OCI-LY1 (cell line): ENCODE data around the gene OR2A2.

Experiments
- H2AFZ ChIP-seq: fragments of 200-600 bp; sonication (generic), shearing (Covaris generic); 2 replicates; pipeline ENCODE4 v1.6.0; 2014; ENCODE audit warnings: antibody characterized with exemption, mild to moderate bottlenecking, low read length
- H3F3A ChIP-seq: fragments of 200-600 bp; sonication (generic), shearing (Covaris generic); 2 replicates; pipeline ENCODE4 v1.6.0; 2014; ENCODE audit warnings: mild to moderate bottlenecking, antibody characterized with exemption, low read length, moderate library complexity; ENCODE audit not compliant: insufficient read depth
- H3K27ac ChIP-seq: fragments of 200-600 bp; sonication (generic); 2 replicates; pipeline ENCODE4 v1.5.1; 2014; ENCODE audit warnings: low read length, mixed run types, mild to moderate bottlenecking, low read depth; ENCODE audit not compliant: poor library complexity, severe bottlenecking
- H3K27me3 ChIP-seq: fragments of 200-600 bp; sonication (generic); 2 replicates; pipeline ENCODE4 v1.6.0; 2014; ENCODE audit warnings: antibody characterized with exemption, mild to moderate bottlenecking, low read length, moderate library complexity; ENCODE audit not compliant: insufficient read depth
- H3K36me3 ChIP-seq: fragments of 200-600 bp; sonication (generic); 2 replicates; pipeline ENCODE4 v1.6.1; 2014; ENCODE audit warnings: mild to moderate bottlenecking, antibody characterized with exemption, low read length, moderate library complexity, mixed read lengths; ENCODE audit not compliant: insufficient read depth
- H3K4me1 ChIP-seq: fragments of 200-600 bp; sonication (generic); 2 replicates; pipeline ENCODE4 v1.5.1; 2014; ENCODE audit warnings: mild to moderate bottlenecking, low read length, moderate library complexity; ENCODE audit not compliant: insufficient read depth, severe bottlenecking
- H3K4me2 ChIP-seq: fragments of 200-600 bp; sonication (generic), shearing (Covaris generic); 2 replicates; pipeline ENCODE4 v1.6.1; 2014; ENCODE audit warnings: low read length
- H3K4me3 ChIP-seq: fragments of 200-600 bp; sonication (generic); 2 replicates; pipeline ENCODE4 v1.5.1; 2014; ENCODE audit warnings: low read length, low read depth, mild to moderate bottlenecking, mixed read lengths; ENCODE audit not compliant: poor library complexity, severe bottlenecking
- H3K79me2 ChIP-seq: fragments of 200-600 bp; shearing (Covaris generic); 2 replicates; pipeline ENCODE4 v1.6.1; 2016; ENCODE audit warnings: mixed run types, low read length, mixed read lengths; ENCODE audit not compliant: insufficient read depth
- H3K9ac ChIP-seq: fragments of 200-600 bp; sonication (generic), shearing (Covaris generic); 2 replicates; pipeline ENCODE4 v1.6.1; 2014; ENCODE audit warnings: mild to moderate bottlenecking, low read length, mixed read lengths
- H3K9me2 ChIP-seq: fragments of 200-600 bp; sonication (generic), shearing (Covaris generic); 2 replicates; pipeline ENCODE4 v1.6.1; 2014; ENCODE audit warnings: low read depth, mild to moderate bottlenecking, low read length, mixed read lengths
- H3K9me3 ChIP-seq: fragments of 200-600 bp; shearing (Covaris generic); 2 replicates; pipeline ENCODE4 v1.6.1; 2014; ENCODE audit warnings: low read length, mixed read lengths
- H4K20me1 ChIP-seq: fragments of 200-600 bp; sonication (generic), shearing (Covaris generic); 2 replicates; pipeline ENCODE4 v1.6.0; 2016; ENCODE audit warnings: mild to moderate bottlenecking, low read length; ENCODE audit not compliant: insufficient read depth
- CTCF ChIP-seq: fragments of 200-600 bp; sonication (generic), shearing (Covaris generic); IDR thresholded peaks from 2 replicates; pipeline ENCODE4 v1.5.1; 2017; ENCODE audit warnings: mild to moderate bottlenecking, antibody characterized with exemption, low read length, moderate library complexity, mixed read lengths
- EZH2 ChIP-seq: fragments of 200-600 bp; sonication (generic), shearing (Covaris generic); IDR thresholded peaks from 2 replicates; pipeline ENCODE4 v1.8.0; 2017; ENCODE audit warnings: borderline replicate concordance, mixed run types, mild to moderate bottlenecking, antibody characterized with exemption, low read length, moderate library complexity, mixed read lengths

OR2A2 gene

GRCh38 chr7:144086730-144087129, 22.7 kb upstream of the OR2A2 start:
- Histone ChIP-seq H3K27ac (no peak overlapping the region), H3K4me2 (no peak overlapping the region), H3K79me2 (no peaks in the 10 kb centered on the region), H3F3A (no peaks in the 10 kb centered on the region), H3K9me3 (peaks cover 4% of the 10 kb centered on the region; the same call in 1 of the 2 replicates), H3K4me1 (no peaks in the 10 kb centered on the region), H4K20me1 (no peaks in the 10 kb centered on the region), H3K9me2 (no peaks in the 10 kb centered on the region), H3K9ac (no peak overlapping the region), H3K4me3 (no peak overlapping the region), H3K27me3 (no peaks in the 10 kb centered on the region), H2AFZ (no peak overlapping the region), H3K36me3 (no peaks in the 10 kb centered on the region)
- TF ChIP-seq EZH2 (no peak), CTCF (no peak)

GRCh38 chr7:144087230-144087629, 22.2 kb upstream of the OR2A2 start:
- Histone ChIP-seq H3K36me3 (no peaks in the 10 kb centered on the region), H3K4me2 (no peak overlapping the region), H3K4me3 (no peak overlapping the region), H2AFZ (no peak overlapping the region), H3K9me2 (no peaks in the 10 kb centered on the region), H3K27ac (no peak overlapping the region), H4K20me1 (no peaks in the 10 kb centered on the region), H3K9ac (no peak overlapping the region), H3K4me1 (no peaks in the 10 kb centered on the region), H3F3A (no peaks in the 10 kb centered on the region), H3K9me3 (peaks cover 4% of the 10 kb centered on the region; the same call in 1 of the 2 replicates), H3K27me3 (no peaks in the 10 kb centered on the region), H3K79me2 (no peaks in the 10 kb centered on the region)
- TF ChIP-seq CTCF = no peak
- TF ChIP-seq EZH2 = no peak

GRCh38 chr7:144090667-144091066, 18.7 kb upstream of the OR2A2 start:
- no peaks in the 10 kb centered on the region for H3F3A ChIP-seq
- no peak overlapping the region for H3K27ac ChIP-seq
- H3K27me3 ChIP-seq = no peaks in the 10 kb centered on the region
- H3K36me3 ChIP-seq = no peaks in the 10 kb centered on the region
- no peaks in the 10 kb centered on the region for H3K79me2 ChIP-seq
- H2AFZ ChIP-seq = no peak overlapping the region
- no peaks in the 10 kb centered on the region for H4K20me1 ChIP-seq
- H3K4me1 ChIP-seq = no peaks in the 10 kb centered on the region
- H3K9me2 ChIP-seq = no peaks in the 10 kb centered on the region
- no peak for TF ChIP-seq CTCF
- no peak overlapping the region for H3K4me3 ChIP-seq
- no peak overlapping the region for H3K4me2 ChIP-seq
- no peak overlapping the region for H3K9ac ChIP-seq
- H3K9me3 ChIP-seq = peaks cover 4% of the 10 kb centered on the region; the same call in 1 of the 2 replicates
